Panc1 (cell line): ENCODE data around the gene BIK.

Experiments used
- POLR2AphosphoS5 ChIP-seq: IDR thresholded peaks from 2 replicates; pipeline ENCODE4 v1.6.1; 2012; ENCODE audit warnings: mild to moderate bottlenecking, low read depth, low read length, moderate library complexity
- SIN3A ChIP-seq: IDR thresholded peaks from 2 replicates; pipeline ENCODE4 v1.6.1; 2012; ENCODE audit warnings: low read depth, mild to moderate bottlenecking, low read length, moderate library complexity, borderline replicate concordance; ENCODE audit not compliant: insufficient read depth
- TCF7L2 ChIP-seq: IDR thresholded peaks from 2 replicates; pipeline ENCODE4 v1.6.1; 2011; ENCODE audit warnings: mild to moderate bottlenecking, low read depth, low read length, inconsistent platforms
- TF ChIP-seq, protein P1 (sequence below): fragments of 450-650 bp; IDR thresholded peaks from 2 replicates; pipeline ENCODE4 v1.5.1; 2017; ENCODE audit warnings: mild to moderate bottlenecking
- TF ChIP-seq, protein P2 (sequence below), 2 experiments: IDR thresholded peaks; 2 replicates each; pipeline ENCODE4 v1.6.1; 2011 to 2012; ENCODE audit warnings: low read depth in 2 of 2, control low read depth in 1 of 2, low read length in 1 of 2, mild to moderate bottlenecking in 1 of 2, moderate library complexity in 1 of 2; ENCODE audit not compliant: insufficient read depth in 1 of 2

DNA sequence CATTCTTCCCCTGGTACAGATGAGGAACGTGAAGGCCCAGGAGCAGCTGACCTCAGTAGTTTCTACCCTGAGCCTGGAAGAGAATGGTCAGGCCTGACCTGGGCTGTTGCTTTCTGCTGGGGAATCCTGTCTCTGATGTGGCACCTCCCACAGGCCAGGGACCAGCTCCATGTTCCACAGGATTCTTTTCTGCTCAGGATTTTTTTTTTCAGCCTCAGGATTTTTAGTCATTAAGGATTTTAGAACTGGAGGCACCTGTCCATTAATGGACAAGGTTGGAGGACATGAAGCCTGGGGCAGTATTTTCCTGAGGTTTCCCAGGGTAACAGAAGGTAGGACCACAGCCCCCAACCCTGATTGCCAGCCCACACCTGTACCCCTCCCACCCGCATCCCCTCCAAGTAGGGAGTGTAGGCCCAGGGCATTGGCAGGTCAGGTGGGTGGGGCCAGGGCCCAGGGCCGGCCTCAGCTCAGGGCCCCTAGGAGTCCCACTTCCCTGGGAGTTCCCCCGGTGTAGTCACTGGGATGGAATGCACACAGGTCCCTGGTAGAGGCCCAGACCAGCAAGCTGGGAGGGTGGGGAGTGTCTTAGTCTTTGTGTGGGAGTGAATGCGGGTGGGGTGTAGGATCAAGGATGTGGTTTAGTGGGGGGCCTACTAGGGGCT, 16.1 kb downstream of the BIK start:
- TF ChIP-seq SIN3A, result no peak
- TF ChIP-seq, protein P1, sequence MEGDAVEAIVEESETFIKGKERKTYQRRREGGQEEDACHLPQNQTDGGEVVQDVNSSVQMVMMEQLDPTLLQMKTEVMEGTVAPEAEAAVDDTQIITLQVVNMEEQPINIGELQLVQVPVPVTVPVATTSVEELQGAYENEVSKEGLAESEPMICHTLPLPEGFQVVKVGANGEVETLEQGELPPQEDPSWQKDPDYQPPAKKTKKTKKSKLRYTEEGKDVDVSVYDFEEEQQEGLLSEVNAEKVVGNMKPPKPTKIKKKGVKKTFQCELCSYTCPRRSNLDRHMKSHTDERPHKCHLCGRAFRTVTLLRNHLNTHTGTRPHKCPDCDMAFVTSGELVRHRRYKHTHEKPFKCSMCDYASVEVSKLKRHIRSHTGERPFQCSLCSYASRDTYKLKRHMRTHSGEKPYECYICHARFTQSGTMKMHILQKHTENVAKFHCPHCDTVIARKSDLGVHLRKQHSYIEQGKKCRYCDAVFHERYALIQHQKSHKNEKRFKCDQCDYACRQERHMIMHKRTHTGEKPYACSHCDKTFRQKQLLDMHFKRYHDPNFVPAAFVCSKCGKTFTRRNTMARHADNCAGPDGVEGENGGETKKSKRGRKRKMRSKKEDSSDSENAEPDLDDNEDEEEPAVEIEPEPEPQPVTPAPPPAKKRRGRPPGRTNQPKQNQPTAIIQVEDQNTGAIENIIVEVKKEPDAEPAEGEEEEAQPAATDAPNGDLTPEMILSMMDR, result no peak
- TF ChIP-seq POLR2AphosphoS5, result no peak
- TF ChIP-seq, protein P2, sequence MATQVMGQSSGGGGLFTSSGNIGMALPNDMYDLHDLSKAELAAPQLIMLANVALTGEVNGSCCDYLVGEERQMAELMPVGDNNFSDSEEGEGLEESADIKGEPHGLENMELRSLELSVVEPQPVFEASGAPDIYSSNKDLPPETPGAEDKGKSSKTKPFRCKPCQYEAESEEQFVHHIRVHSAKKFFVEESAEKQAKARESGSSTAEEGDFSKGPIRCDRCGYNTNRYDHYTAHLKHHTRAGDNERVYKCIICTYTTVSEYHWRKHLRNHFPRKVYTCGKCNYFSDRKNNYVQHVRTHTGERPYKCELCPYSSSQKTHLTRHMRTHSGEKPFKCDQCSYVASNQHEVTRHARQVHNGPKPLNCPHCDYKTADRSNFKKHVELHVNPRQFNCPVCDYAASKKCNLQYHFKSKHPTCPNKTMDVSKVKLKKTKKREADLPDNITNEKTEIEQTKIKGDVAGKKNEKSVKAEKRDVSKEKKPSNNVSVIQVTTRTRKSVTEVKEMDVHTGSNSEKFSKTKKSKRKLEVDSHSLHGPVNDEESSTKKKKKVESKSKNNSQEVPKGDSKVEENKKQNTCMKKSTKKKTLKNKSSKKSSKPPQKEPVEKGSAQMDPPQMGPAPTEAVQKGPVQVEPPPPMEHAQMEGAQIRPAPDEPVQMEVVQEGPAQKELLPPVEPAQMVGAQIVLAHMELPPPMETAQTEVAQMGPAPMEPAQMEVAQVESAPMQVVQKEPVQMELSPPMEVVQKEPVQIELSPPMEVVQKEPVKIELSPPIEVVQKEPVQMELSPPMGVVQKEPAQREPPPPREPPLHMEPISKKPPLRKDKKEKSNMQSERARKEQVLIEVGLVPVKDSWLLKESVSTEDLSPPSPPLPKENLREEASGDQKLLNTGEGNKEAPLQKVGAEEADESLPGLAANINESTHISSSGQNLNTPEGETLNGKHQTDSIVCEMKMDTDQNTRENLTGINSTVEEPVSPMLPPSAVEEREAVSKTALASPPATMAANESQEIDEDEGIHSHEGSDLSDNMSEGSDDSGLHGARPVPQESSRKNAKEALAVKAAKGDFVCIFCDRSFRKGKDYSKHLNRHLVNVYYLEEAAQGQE (IDR thresholded peaks at IDR 0.05; ENCODE audit: insufficient read depth in 1 of 2, low read depth in 2 of 2, low read length in 1 of 2), result no peak
- no peak for TF ChIP-seq TCF7L2
